Putamen (tissue), 1 donor: ENCODE data around the gene TNFRSF8.

Source experiments
- DNase-seq: peaks from one replicate; pipeline ENCODE4 v3.0.0-alpha.2; 2016; ENCODE audit warnings: low spot score

TNFRSF8 gene

GRCh38 chr1:12059722-12060464 is 3.2 kb upstream of the TNFRSF8 start:
- DNase-seq: no peak

GRCh38 chr1:12060500-12060899 is 2.6 kb upstream of the TNFRSF8 start:
- DNase-seq: no peak

- DNase-seq: no peak
Measured at GRCh38 chr1:12064073-12064969, 1.2 kb downstream of the TNFRSF8 start.

- no peak for DNase-seq
Measured at GRCh38 chr1:12065872-12066271, 2.8 kb downstream of the TNFRSF8 start.

GRCh38 chr1:12067900-12068821 is 5.1 kb downstream of the TNFRSF8 start:
- DNase-seq: peak; percentile 62

GRCh38 chr1:12069623-12070244 is 6.6 kb downstream of the TNFRSF8 start:
- DNase-seq: no peak

GRCh38 chr1:12071892-12072291 is 8.8 kb downstream of the TNFRSF8 start:
- no peak for DNase-seq

- DNase-seq: no peak
Measured at GRCh38 chr1:12072741-12073140, 9.6 kb downstream of the TNFRSF8 start.

- DNase-seq: no peak
Measured at GRCh38 chr1:12073796-12074195, 10.7 kb downstream of the TNFRSF8 start.

- no peak for DNase-seq
Measured at GRCh38 chr1:12075195-12076114, 12.4 kb downstream of the TNFRSF8 start.

- no peak for DNase-seq
Measured at GRCh38 chr1:12076425-12077005, 13.4 kb downstream of the TNFRSF8 start.

- no peak for DNase-seq
Measured at GRCh38 chr1:12078575-12078937, 15.5 kb downstream of the TNFRSF8 start.

GRCh38 chr1:12078938-12079861 is 16.1 kb downstream of the TNFRSF8 start:
- no peak for DNase-seq

- DNase-seq: no peak
Measured at GRCh38 chr1:12080156-12080555, 17.1 kb downstream of the TNFRSF8 start.

- DNase-seq: no peak
Measured at GRCh38 chr1:12080773-12081556, 17.9 kb downstream of the TNFRSF8 start.

- DNase-seq: no peak
Measured at GRCh38 chr1:12081648-12082396, 18.7 kb downstream of the TNFRSF8 start.

GRCh38 chr1:12082988-12083387 is 19.9 kb downstream of the TNFRSF8 start:
- DNase-seq: no peak

- no peak for DNase-seq
Measured at GRCh38 chr1:12083766-12084165, 20.7 kb downstream of the TNFRSF8 start.
